Measurements from ENCODE around the gene CSNK1G3.

- TF ChIP-seq POLR2A (IDR thresholded peaks at IDR 0.05; ENCODE audit: low read depth, low read length) (no peak), POLR2AphosphoS5 (IDR thresholded peaks at IDR 0.05; ENCODE audit: low read depth, low read length) (no peak)
These were observed 70.7 kb downstream of the CSNK1G3 start for GRCh38 chr5:123582550-123583285.
